Ishikawa (cell line): ENCODE results near the gene FHOD1.

Experiments
- CEBPB ChIP-seq: IDR thresholded peaks from 2 replicates; pipeline ENCODE4 v1.6.1; 2012
- CREB1 ChIP-seq: IDR thresholded peaks from 2 replicates; pipeline ENCODE4 v1.6.1; 2012; ENCODE audit warnings: low read depth
- EGR1 ChIP-seq: IDR thresholded peaks from 2 replicates; pipeline ENCODE4 v1.6.1; 2012
- EP300 ChIP-seq: IDR thresholded peaks from 2 replicates; pipeline ENCODE4 v1.6.1; 2012; ENCODE audit warnings: borderline replicate concordance
- FOXM1 ChIP-seq: IDR thresholded peaks from 2 replicates; pipeline ENCODE4 v1.6.1; 2012; ENCODE audit warnings: low read depth, borderline replicate concordance
- NFIC ChIP-seq: IDR thresholded peaks from 2 replicates; pipeline ENCODE4 v1.6.1; 2012
- RAD21 ChIP-seq: IDR thresholded peaks from 2 replicates; pipeline ENCODE4 v1.6.1; 2012; ENCODE audit warnings: low read depth
- TAF1 ChIP-seq: IDR thresholded peaks from 2 replicates; pipeline ENCODE4 v1.6.1; 2012; ENCODE audit warnings: low read depth, mild to moderate bottlenecking
- TCF12 ChIP-seq: IDR thresholded peaks from 2 replicates; pipeline ENCODE4 v1.6.1; 2012; ENCODE audit warnings: low read depth
- TEAD4 ChIP-seq: IDR thresholded peaks from 2 replicates; pipeline ENCODE4 v1.6.1; 2012
- YY1 ChIP-seq: IDR thresholded peaks from 2 replicates; pipeline ENCODE4 v1.6.1; 2012; ENCODE audit warnings: low read depth
- ZBTB7A ChIP-seq: IDR thresholded peaks from 2 replicates; pipeline ENCODE4 v1.6.1; 2012; ENCODE audit warnings: low read depth
- TF ChIP-seq, protein P1 (sequence below): IDR thresholded peaks from 2 replicates; pipeline ENCODE4 v1.6.1; 2012
- TF ChIP-seq, protein P2 (sequence below): IDR thresholded peaks from 2 replicates; pipeline ENCODE4 v1.6.1; 2012
- TF ChIP-seq, protein P3 (sequence below): IDR thresholded peaks from 2 replicates; pipeline ENCODE4 v1.6.1; 2012; ENCODE audit warnings: low read depth, mild to moderate bottlenecking

The FHOD1 gene

DNA sequence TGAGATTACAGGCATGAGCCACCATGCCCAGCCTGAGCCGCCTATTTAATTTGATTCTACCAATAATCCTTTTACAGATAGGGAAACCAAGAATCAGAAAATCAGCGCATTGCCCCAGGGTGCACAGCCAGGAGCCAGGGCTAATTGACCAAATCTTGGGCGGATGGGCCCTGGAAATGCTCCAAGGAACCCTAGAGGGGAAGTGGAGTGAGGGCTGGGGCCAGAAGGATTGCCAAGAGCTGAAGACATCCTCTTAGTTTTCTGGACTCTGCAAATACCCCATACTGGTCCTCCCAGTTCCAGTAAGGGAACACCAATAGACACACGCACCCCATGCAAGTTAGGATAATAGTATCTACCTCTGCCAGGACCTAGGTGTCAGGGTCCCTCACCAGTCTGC, 3.8 kb downstream of the FHOD1 start:
- TF ChIP-seq TEAD4 (no peak), YY1 (no peak), EGR1 (no peak), CREB1 (no peak), ZBTB7A (no peak), CEBPB (no peak)

DNA sequence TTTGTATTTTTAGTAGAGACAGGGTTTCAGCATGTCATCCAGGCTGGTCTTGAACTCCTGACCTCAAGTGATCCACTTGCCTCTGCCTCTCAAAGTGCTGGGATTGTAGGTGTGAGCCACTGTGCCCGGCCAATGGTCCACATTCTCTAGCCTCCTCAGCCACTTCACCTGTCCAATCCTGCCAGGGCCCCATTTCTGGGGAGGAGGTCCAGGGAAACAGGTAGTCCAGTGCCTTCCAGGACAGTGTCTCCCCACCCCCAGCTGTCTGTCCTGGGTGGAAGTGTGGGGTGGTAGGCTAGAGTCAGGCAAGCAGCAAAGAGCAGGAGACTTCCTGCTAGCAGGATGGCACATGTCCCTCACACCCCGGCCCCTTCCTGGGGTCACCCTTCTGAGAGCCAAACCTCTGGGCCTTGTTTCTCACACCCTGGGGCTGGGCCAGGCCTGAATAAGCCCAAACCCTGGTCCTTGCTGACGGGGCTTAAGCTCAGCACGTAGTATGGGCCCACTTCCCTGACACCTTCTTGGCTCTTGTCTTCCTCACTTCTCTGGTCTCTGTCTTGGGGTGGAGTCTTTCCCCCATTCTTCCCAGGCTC, 5.0 kb downstream of the FHOD1 start:
- TF ChIP-seq TCF12: no peak
- TF ChIP-seq, protein P1, sequence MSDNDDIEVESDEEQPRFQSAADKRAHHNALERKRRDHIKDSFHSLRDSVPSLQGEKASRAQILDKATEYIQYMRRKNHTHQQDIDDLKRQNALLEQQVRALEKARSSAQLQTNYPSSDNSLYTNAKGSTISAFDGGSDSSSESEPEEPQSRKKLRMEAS: no peak

DNA sequence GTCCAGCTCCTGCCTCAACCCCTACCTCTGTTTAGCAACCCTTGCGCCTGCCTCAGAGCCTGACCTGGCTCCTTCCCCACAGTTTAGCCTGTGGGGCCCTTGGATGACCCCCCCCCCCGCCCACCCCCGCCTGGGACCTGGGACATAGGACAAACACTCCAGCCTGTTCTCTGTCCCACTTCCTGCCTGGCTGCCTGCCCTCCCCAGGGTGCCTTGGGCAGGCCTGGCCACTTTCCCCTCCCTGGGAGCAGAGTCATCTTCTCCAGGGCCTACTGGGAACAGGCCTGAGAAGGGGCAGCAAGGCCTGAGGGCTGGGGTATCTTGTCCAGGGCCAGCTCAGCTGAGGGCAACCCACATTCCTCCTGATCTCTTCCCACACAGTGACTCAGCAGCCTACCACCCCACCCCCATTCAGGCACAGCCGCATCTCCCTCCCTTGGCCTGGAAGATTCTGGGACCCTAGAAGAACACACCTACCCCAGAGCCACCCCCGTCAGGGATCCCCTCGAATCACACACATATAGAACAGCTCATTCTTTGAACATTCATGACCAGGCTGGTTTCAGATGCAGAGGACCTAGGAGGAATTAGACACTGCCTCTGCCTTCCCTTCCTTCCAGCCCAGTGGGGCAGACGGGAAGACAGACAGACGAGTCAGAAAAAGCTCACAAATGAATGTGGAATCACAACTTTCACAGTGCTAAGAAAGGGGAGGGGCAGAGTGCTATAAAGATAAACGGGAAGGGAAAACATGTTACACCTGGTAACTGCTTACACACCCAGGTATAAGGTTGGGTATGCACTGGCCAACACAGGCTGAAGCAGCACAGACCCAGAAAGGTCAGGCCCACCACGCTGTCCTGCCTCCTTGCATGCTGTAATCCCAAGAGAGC, 6.0 kb downstream of the FHOD1 start:
- TF ChIP-seq, protein P2, sequence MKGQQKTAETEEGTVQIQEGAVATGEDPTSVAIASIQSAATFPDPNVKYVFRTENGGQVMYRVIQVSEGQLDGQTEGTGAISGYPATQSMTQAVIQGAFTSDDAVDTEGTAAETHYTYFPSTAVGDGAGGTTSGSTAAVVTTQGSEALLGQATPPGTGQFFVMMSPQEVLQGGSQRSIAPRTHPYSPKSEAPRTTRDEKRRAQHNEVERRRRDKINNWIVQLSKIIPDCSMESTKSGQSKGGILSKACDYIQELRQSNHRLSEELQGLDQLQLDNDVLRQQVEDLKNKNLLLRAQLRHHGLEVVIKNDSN: no peak
- TF ChIP-seq TAF1: no peak
- no peak for TF ChIP-seq RAD21
- no peak for TF ChIP-seq ZBTB7A
- TF ChIP-seq, protein P1: no peak
- peak; percentile 20; the same call in 1 of the 2 replicates for TF ChIP-seq NFIC
- TF ChIP-seq EP300: no peak
- no peak for TF ChIP-seq CEBPB
- TF ChIP-seq, protein P3, sequence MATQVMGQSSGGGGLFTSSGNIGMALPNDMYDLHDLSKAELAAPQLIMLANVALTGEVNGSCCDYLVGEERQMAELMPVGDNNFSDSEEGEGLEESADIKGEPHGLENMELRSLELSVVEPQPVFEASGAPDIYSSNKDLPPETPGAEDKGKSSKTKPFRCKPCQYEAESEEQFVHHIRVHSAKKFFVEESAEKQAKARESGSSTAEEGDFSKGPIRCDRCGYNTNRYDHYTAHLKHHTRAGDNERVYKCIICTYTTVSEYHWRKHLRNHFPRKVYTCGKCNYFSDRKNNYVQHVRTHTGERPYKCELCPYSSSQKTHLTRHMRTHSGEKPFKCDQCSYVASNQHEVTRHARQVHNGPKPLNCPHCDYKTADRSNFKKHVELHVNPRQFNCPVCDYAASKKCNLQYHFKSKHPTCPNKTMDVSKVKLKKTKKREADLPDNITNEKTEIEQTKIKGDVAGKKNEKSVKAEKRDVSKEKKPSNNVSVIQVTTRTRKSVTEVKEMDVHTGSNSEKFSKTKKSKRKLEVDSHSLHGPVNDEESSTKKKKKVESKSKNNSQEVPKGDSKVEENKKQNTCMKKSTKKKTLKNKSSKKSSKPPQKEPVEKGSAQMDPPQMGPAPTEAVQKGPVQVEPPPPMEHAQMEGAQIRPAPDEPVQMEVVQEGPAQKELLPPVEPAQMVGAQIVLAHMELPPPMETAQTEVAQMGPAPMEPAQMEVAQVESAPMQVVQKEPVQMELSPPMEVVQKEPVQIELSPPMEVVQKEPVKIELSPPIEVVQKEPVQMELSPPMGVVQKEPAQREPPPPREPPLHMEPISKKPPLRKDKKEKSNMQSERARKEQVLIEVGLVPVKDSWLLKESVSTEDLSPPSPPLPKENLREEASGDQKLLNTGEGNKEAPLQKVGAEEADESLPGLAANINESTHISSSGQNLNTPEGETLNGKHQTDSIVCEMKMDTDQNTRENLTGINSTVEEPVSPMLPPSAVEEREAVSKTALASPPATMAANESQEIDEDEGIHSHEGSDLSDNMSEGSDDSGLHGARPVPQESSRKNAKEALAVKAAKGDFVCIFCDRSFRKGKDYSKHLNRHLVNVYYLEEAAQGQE: no peak
- TF ChIP-seq EGR1: no peak
- no peak for TF ChIP-seq TCF12
- 0 out of 2 replicates have a peak, but pooled peaks have one; percentile 12 for TF ChIP-seq TEAD4
- TF ChIP-seq CREB1: no peak
- TF ChIP-seq YY1: no peak
- no peak for TF ChIP-seq FOXM1

DNA sequence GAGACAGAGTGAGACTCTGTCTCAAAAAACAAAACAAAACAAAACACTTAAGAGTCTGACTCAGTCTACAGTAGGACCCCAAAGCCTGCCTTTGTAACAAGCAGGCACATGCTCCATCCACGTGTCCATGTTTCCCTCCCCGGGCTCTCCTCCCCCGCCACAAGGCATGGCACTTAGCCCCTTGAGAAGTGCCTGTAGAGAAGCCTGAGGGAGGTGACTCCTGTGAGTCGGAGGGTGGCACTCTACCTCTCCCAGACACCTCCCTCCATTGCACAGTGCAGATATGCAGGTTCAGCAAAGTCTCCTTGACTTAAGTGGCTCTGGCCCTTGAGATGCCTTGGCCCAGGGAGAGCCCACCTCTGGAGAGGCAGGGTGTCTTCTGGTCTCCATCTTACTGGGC, 6.8 kb downstream of the FHOD1 start:
- TF ChIP-seq FOXM1 (no peak), RAD21 (no peak), CEBPB (no peak), TCF12 (no peak), TAF1 (no peak), TEAD4 (no peak), EP300 (no peak), CREB1 (no peak), EGR1 (no peak), ZBTB7A (no peak), YY1 (no peak), NFIC (no peak)
- TF ChIP-seq, protein P2: no peak
- TF ChIP-seq, protein P3: no peak
- TF ChIP-seq, protein P1: no peak

DNA sequence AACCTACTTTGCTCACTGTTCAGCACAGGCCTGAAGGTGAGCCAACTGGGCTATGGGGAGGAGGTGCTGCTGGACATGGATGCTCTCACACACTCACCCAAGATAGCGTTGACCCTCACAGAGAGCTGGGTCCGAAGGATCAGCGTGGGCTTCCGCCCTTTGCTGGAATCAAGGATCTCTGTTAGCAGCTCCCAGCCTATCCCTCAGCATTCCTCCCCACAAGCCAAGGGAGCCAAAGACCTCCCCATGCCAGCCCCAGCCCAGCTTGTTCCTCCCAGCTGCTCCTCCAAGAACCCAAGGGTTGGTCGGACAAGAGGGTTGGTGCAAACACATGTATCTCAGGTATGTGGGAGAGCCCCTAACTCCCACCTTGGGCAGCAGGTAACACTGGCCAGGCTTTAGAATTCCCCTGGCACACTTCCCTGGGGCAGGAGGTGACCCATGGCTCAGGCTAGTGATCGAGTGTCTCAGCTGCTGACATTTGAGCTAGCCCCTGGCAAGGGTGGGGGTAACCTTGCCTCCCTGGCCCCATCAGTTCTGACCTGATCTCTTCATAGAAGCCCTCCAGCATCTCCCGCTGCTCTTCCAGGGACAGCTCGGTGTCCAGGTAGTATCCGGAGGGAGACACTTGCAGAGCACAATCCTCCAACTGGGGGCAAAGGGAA, 8.3 kb downstream of the FHOD1 start:
- TF ChIP-seq CREB1 (no peak), TEAD4 (no peak)
